CD14-positive monocyte (primary cell): ENCODE results near the gene C12orf42. TPM values are rescaled to one million over a fixed set of nuclear protein-coding genes. Genes with fewer than 3 reads are reported as not detected.
A peak's percentile ranks its signal among the peaks of the same experiment; 100 is the strongest.

ENCODE experiments used
- DNase-seq, 3 donors: peaks; one replicate each; pipeline ENCODE4 v3.0.0-alpha.2; 2011 to 2022
- H2AFZ ChIP-seq: 2 replicates; pipeline ENCODE4 v1.6.0; 2012; ENCODE audit warnings: mild to moderate bottlenecking, low read depth, low read length, inconsistent platforms; ENCODE audit not compliant: insufficient read depth, poor library complexity, severe bottlenecking
- H3K27ac ChIP-seq, 2 donors: 1 replicate in 1 of 2; 2 replicates in 1 of 2; pipeline ENCODE4 v1.5.1; 2012 to 2013; ENCODE audit warnings: low read length in 2 of 2, control low read depth in 1 of 2, inconsistent platforms in 1 of 2, low read depth in 1 of 2, mild to moderate bottlenecking in 1 of 2
- H3K27me3 ChIP-seq, 2 donors: one replicate each; pipeline versions ENCODE4 v1.6.0 to v1.6.1; 2011 to 2013; ENCODE audit warnings: low read length in 2 of 2; ENCODE audit not compliant: control insufficient read depth in 2 of 2, insufficient read depth in 2 of 2
- H3K36me3 ChIP-seq, 2 donors: replicated peaks in 1 of 2; 1 replicate in 1 of 2; 2 replicates in 1 of 2; pipeline versions ENCODE4 v1.5.1 to v1.6.1; 2012 to 2013; ENCODE audit warnings: low read length in 2 of 2, control low read depth in 1 of 2, inconsistent platforms in 1 of 2, mild to moderate bottlenecking in 1 of 2; ENCODE audit not compliant: insufficient read depth in 2 of 2, control insufficient read depth in 1 of 2
- H3K4me1 ChIP-seq, 2 donors: 1 replicate in 1 of 2; 2 replicates in 1 of 2; pipeline versions ENCODE4 v1.5.1 to v1.6.1; 2012 to 2013; ENCODE audit warnings: low read length in 2 of 2, control low read depth in 1 of 2, inconsistent platforms in 1 of 2, mild to moderate bottlenecking in 1 of 2, moderate library complexity in 1 of 2; ENCODE audit not compliant: insufficient read depth in 2 of 2, control insufficient read depth in 1 of 2
- H3K4me2 ChIP-seq: replicated peaks from 2 replicates; pipeline ENCODE3; 2012; ENCODE audit warnings: low read length, moderate library complexity, mild to moderate bottlenecking; ENCODE audit not compliant: poor library complexity, severe bottlenecking; ENCODE audit errors: extremely low read depth
- H3K4me3 ChIP-seq, 3 experiments: fragments of 200-600 bp in 1 of 3; sonication (generic) in 1 of 3; replicated peaks in 1 of 3; 1 replicate in 2 of 3; 2 replicates in 1 of 3; pipeline ENCODE4 v1.5.1; 2011 to 2013; ENCODE audit warnings: low read length in 3 of 3, mild to moderate bottlenecking in 3 of 3, control low read depth in 2 of 3, low read depth in 2 of 3, inconsistent platforms in 1 of 3, moderate library complexity in 1 of 3
- H3K79me2 ChIP-seq: 2 replicates; pipeline ENCODE4 v1.6.0; 2012; ENCODE audit warnings: mild to moderate bottlenecking, control low read depth, inconsistent platforms, low read length, moderate library complexity; ENCODE audit not compliant: insufficient read depth
- H3K9ac ChIP-seq: 2 replicates; pipeline ENCODE4 v1.6.0; 2017; ENCODE audit warnings: low read length, mild to moderate bottlenecking; ENCODE audit not compliant: insufficient read depth, poor library complexity, severe bottlenecking
- H3K9me3 ChIP-seq, 2 donors: replicated peaks in 1 of 2; 1 replicate in 1 of 2; 2 replicates in 1 of 2; pipeline versions ENCODE4 v1.5.1 to v1.6.1; 2012 to 2013; ENCODE audit warnings: low read length in 2 of 2, control low read depth in 1 of 2; ENCODE audit not compliant: control insufficient read depth in 1 of 2, insufficient read depth in 1 of 2
- H4K20me1 ChIP-seq: 2 replicates; pipeline ENCODE4 v1.6.0; 2012; ENCODE audit warnings: mild to moderate bottlenecking, low read length, control low read depth, moderate library complexity; ENCODE audit not compliant: insufficient read depth
- H3K27ac Mint-ChIP-seq, 7 donors: one replicate each; pipeline ENCODE4 v1.8.0; 2020; ENCODE audit warnings: mild to moderate bottlenecking in 7 of 7, mixed read lengths in 7 of 7, moderate library complexity in 6 of 7, inconsistent platforms in 2 of 7
- H3K27me3 Mint-ChIP-seq, 3 donors: one replicate each; pipeline ENCODE4 v1.8.0; 2021 to 2022; ENCODE audit warnings: low read depth in 3 of 3, mild to moderate bottlenecking in 3 of 3, mixed read lengths in 3 of 3, moderate library complexity in 3 of 3, inconsistent platforms in 1 of 3
- H3K36me3 Mint-ChIP-seq, 2 donors: one replicate each; pipeline ENCODE4 v1.8.0; 2020; ENCODE audit warnings: mixed read lengths in 2 of 2, inconsistent platforms in 1 of 2, mild to moderate bottlenecking in 1 of 2
- H3K4me1 Mint-ChIP-seq: one replicate; pipeline ENCODE4 v1.8.0; 2020; ENCODE audit warnings: mild to moderate bottlenecking, mixed read lengths
- H3K4me3 Mint-ChIP-seq, 2 donors: one replicate each; pipeline ENCODE4 v1.8.0; 2020; ENCODE audit warnings: mild to moderate bottlenecking in 2 of 2, mixed read lengths in 2 of 2, moderate library complexity in 1 of 2
- H3K9me3 Mint-ChIP-seq, 7 donors: one replicate each; pipeline ENCODE4 v1.8.0; 2020 to 2022; ENCODE audit warnings: mixed read lengths in 7 of 7, mild to moderate bottlenecking in 6 of 7, moderate library complexity in 6 of 7, inconsistent platforms in 2 of 7
- CTCF ChIP-seq: fragments of 200-600 bp; IDR thresholded peaks from one replicate; pipeline ENCODE4 v1.8.0; 2022; ENCODE audit warnings: antibody characterized with exemption, mild to moderate bottlenecking
- WGBS: methylation state at CpG from one replicate; pipeline ENCODE4 v1.1.5; 2013; ENCODE audit warnings: missing lambda C conversion rate; ENCODE audit not compliant: insufficient coverage; 5-methylcytosine and 5-hydroxymethylcytosine counted together
- intact Hi-C, 2 donors: fragments of 100-400 bp; cut with micrococcal nuclease; formaldehyde crosslinking; loops; one replicate each; pipeline versions ENCODE4 v1.15.0 to v1.15.1; 2023
- polyA plus RNA-seq, 3 donors: library from polyadenylated mRNA; depleted of rRNA in 1 of 3; unstranded in 2 of 3; stranded (reverse) in 1 of 3; fragments of 300-500 nt in 2 of 3; fragments of >200 nt in 1 of 3; fragmentation: Illumina TruSeq in 2 of 3; gene quantifications; 1 replicate in 2 of 3; 2 replicates in 1 of 3; pipeline ENCODE4 v1.2.3, GENCODE V29; 2012 to 2021

C12orf42 gene
- polyA plus RNA-seq, 3 donors, result not detected

GRCh38 chr12:103493199-103493598 is 2.6 kb downstream of the C12orf42 start:
- H3K27ac Mint-ChIP-seq, result no peak overlapping the region
- Histone ChIP-seq H3K36me3 (no peaks in the 10 kb centered on the region), H4K20me1 (no peaks in the 10 kb centered on the region), H3K4me2 (no peak overlapping the region), H3K9ac (no peak overlapping the region), H3K4me3 (no peak overlapping the region), H3K9me3 (peaks cover 6 to 14% of the 10 kb centered on the region in 2 donors), H3K4me1 (no peaks in the 10 kb centered on the region), H3K79me2 (no peaks in the 10 kb centered on the region), H3K27me3 (peaks cover 32 to 43% of the 10 kb centered on the region in 2 donors), H3K27ac (no peak overlapping the region), H2AFZ (no peak overlapping the region)
- no peak for DNase-seq
- peaks cover 0 to 3% of the 10 kb centered on the region in 2 donors for H3K36me3 Mint-ChIP-seq
- peaks cover 42 to 56% (median 45%) of the 10 kb centered on the region in 3 donors for H3K27me3 Mint-ChIP-seq
- TF ChIP-seq CTCF, result no peak
- H3K9me3 Mint-ChIP-seq, result peaks cover 0 to 18% (median 9%) of the 10 kb centered on the region in 7 donors
- H3K4me1 Mint-ChIP-seq, result no peaks in the 10 kb centered on the region
- WGBS, result 97% methylated on average over 4 of the region's 4 CpGs
- intact Hi-C loops, result no loop called here
- peak overlapping the region in 1 of 2 donors; percentile 46 for H3K4me3 Mint-ChIP-seq

GRCh38 chr12:103482365-103482764 is 13.4 kb downstream of the C12orf42 start:
- H2AFZ ChIP-seq, result no peak overlapping the region
- no peak overlapping the region for H3K27ac ChIP-seq
- Mint-ChIP-seq H3K27me3 (peaks cover 0 to 5% (median 0%) of the 10 kb centered on the region in 3 donors), H3K36me3 (no peaks in the 10 kb centered on the region), H3K4me3 (no peak overlapping the region), H3K4me1 (no peaks in the 10 kb centered on the region), H3K9me3 (peaks cover 4 to 9% (median 5%) of the 10 kb centered on the region in 7 donors), H3K27ac (no peak overlapping the region)
- H3K79me2 ChIP-seq, result no peaks in the 10 kb centered on the region
- no peak overlapping the region for H3K4me2 ChIP-seq
- TF ChIP-seq CTCF, result no peak
- H4K20me1 ChIP-seq, result no peaks in the 10 kb centered on the region
- intact Hi-C loops, result no loop called here
- DNase-seq, result no peak
- no CpG with 5 or more reads among the region's 4 CpGs for WGBS
- H3K27me3 ChIP-seq, result no peaks in the 10 kb centered on the region
- no peaks in the 10 kb centered on the region for H3K36me3 ChIP-seq
- H3K9ac ChIP-seq, result no peak overlapping the region
- H3K9me3 ChIP-seq, result no peaks in the 10 kb centered on the region
- no peaks in the 10 kb centered on the region for H3K4me1 ChIP-seq
- no peak overlapping the region for H3K4me3 ChIP-seq
